Mucosa of descending colon (tissue), 3 donors: ENCODE data around the gene MRPL2. TPM values are rescaled to one million over a fixed set of nuclear protein-coding genes. Genes with fewer than 3 reads are reported as not detected.

ENCODE experiments used
- ATAC-seq: fragments of 200-7000 bp; cut with Tn5 transposase; one replicate; pipeline ENCODE4 v1.9.1; 2020; ENCODE audit warnings: mild to moderate bottlenecking, moderate library complexity
- DNase-seq, 3 donors: peaks; one replicate each; pipeline ENCODE4 v3.0.0-alpha.2; 2020
- H3K36me3 ChIP-seq: fragments of 200-600 bp; one replicate; pipeline ENCODE4 v1.8.0; 2021; ENCODE audit warnings: low read depth, mild to moderate bottlenecking
- H3K4me1 ChIP-seq: fragments of 200-600 bp; one replicate; pipeline ENCODE4 v1.8.0; 2021; ENCODE audit warnings: low read depth, mild to moderate bottlenecking
- H3K4me3 ChIP-seq: fragments of 200-600 bp; one replicate; pipeline ENCODE4 v1.8.0; 2021; ENCODE audit warnings: mild to moderate bottlenecking
- H3K9me3 ChIP-seq: fragments of 200-600 bp; one replicate; pipeline ENCODE4 v1.8.0; 2021; ENCODE audit warnings: mild to moderate bottlenecking
- intact Hi-C, 2 donors: fragments of 100-400 bp; cut with DNase I in 1 of 2; cut with micrococcal nuclease in 1 of 2; formaldehyde crosslinking; loops; one replicate each; pipeline versions ENCODE4 v1.11.0 to v1.11.1; 2022; cut with DNase I, micrococcal nuclease
- total RNA-seq, 3 donors: library from RNA; stranded (reverse); fragmentation: NEBNext Ultra II Directional in 2 of 3; extraction: Animal tissue kit (Norgen Biotek cat#: 25700) in 2 of 3; gene quantifications; one replicate each; pipeline versions ENCODE4 v1.2.1 to v1.2.4, GENCODE V29; 2021 to 2023
- TF ChIP-seq, protein P1 (sequence below): fragments of 200-600 bp; IDR thresholded peaks from one replicate; pipeline ENCODE4 v1.8.0; 2022; ENCODE audit warnings: antibody characterized with exemption, mild to moderate bottlenecking
- donor health status: DM: no; HTN: no; CAD: no; lungs with moderate emphysema.
- donor health status: DM: no; HTN: no; CAD: no.
- donor health status: DM: no; HTN: yes; CAD: no.

MRPL2 gene
- total RNA-seq, 3 donors from 2014 or later = 58.7 to 82.8 (median 75.2) TPM

GRCh38 chr6:43009124-43009523 is 50.1 kb downstream of the MRPL2 start:
- DNase-seq = peak in 1 of 3 donors; percentile 62
- intact Hi-C loops = no loop called here
- TF ChIP-seq, protein P1, sequence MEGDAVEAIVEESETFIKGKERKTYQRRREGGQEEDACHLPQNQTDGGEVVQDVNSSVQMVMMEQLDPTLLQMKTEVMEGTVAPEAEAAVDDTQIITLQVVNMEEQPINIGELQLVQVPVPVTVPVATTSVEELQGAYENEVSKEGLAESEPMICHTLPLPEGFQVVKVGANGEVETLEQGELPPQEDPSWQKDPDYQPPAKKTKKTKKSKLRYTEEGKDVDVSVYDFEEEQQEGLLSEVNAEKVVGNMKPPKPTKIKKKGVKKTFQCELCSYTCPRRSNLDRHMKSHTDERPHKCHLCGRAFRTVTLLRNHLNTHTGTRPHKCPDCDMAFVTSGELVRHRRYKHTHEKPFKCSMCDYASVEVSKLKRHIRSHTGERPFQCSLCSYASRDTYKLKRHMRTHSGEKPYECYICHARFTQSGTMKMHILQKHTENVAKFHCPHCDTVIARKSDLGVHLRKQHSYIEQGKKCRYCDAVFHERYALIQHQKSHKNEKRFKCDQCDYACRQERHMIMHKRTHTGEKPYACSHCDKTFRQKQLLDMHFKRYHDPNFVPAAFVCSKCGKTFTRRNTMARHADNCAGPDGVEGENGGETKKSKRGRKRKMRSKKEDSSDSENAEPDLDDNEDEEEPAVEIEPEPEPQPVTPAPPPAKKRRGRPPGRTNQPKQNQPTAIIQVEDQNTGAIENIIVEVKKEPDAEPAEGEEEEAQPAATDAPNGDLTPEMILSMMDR = no peak
- H3K4me3 ChIP-seq = no peak overlapping the region
- peaks cover 15% of the 10 kb centered on the region for H3K36me3 ChIP-seq
- peaks cover 10% of the 10 kb centered on the region for H3K4me1 ChIP-seq
- H3K9me3 ChIP-seq = no peaks in the 10 kb centered on the region
- ATAC-seq = no peak

GRCh38 chr6:43007126-43007525 is 52.1 kb downstream of the MRPL2 start:
- no peak overlapping the region for H3K4me3 ChIP-seq
- H3K9me3 ChIP-seq = no peaks in the 10 kb centered on the region
- TF ChIP-seq, protein P1 = no peak
- DNase-seq = no peak
- H3K36me3 ChIP-seq = peaks cover 11% of the 10 kb centered on the region
- ATAC-seq = no peak
- intact Hi-C loops = no loop called here
- H3K4me1 ChIP-seq = no peaks in the 10 kb centered on the region

GRCh38 chr6:43006251-43006650 is 53.0 kb downstream of the MRPL2 start:
- no peak for ATAC-seq
- intact Hi-C loops = no loop called here

DNA sequence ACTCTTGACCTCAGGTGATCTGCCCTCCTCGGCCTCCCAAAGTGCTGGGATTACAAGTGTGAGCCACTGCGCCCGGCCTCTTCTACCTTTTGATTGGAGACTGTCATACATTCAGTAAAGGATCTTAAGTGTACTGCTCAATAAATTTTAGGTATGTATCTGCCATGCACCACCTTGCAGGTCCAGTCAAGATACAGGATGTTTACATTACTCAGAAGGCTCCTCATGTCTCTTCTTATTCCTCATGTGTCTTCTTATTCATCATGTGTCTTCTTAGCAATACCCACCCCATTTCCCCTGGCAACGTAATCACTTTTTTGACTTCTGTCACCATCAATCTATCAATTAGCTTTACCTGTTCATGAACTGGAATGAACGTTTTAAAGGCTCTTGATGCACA is 53.4 kb downstream of the MRPL2 start:
- intact Hi-C loops = no loop called here
- no peak for DNase-seq

More at GRCh38 chr6:43006251-43006650, 53.0 kb downstream of the MRPL2 start:
- TF ChIP-seq, protein P1 = no peak
- peaks cover 11% of the 10 kb centered on the region for H3K36me3 ChIP-seq
- H3K4me3 ChIP-seq = no peak overlapping the region
- DNase-seq = no peak
- H3K9me3 ChIP-seq = no peaks in the 10 kb centered on the region
- H3K4me1 ChIP-seq = no peaks in the 10 kb centered on the region

More for the DNA sequence above, 53.4 kb downstream of the MRPL2 start:
- ATAC-seq = no peak
- Histone ChIP-seq H3K36me3 (peaks cover 11% of the 10 kb centered on the region), H3K9me3 (no peaks in the 10 kb centered on the region), H3K4me3 (no peak overlapping the region), H3K4me1 (no peaks in the 10 kb centered on the region)
- TF ChIP-seq, protein P1 = no peak

Other genes starting within 250 kb of the MRPL2 start
- 10 to 100 TPM; 47.4 to 61.4 (median 53.7) TPM for gene RPL7L1, start 179.8 kb downstream of the MRPL2 start, total RNA-seq
- not detected for gene PTCRA, start 143.4 kb downstream of the MRPL2 start, total RNA-seq
- 10 to 100 TPM; 18.4 to 30.5 (median 23.5) TPM for gene CNPY3, start 130.0 kb downstream of the MRPL2 start, total RNA-seq
- under 1 TPM in 2 of 3 donors, not detected in 1; 0.75 to 0.76 TPM for gene GNMT, start 98.7 kb downstream of the MRPL2 start, total RNA-seq
- 10 to 100 TPM; 14.3 to 38.6 (median 20.6) TPM for gene PEX6, start 80.3 kb downstream of the MRPL2 start, total RNA-seq
- gene PPP2R5D, start 74.9 kb downstream of the MRPL2 start, total RNA-seq = 10 to 100 TPM; 35.9 to 45.0 (median 38.8) TPM
- gene MEA1, start 45.5 kb downstream of the MRPL2 start, total RNA-seq = 10 to 100 TPM; 38.0 to 47.4 (median 39.1) TPM
- gene KLHDC3, start 45.2 kb downstream of the MRPL2 start, total RNA-seq = 10 to 100 TPM; 53.4 to 84.1 (median 57.3) TPM
- 10 to 100 TPM; 31.4 to 40.0 (median 37.1) TPM for gene RRP36, start 37.8 kb downstream of the MRPL2 start, total RNA-seq
- 10 to 100 TPM; 15.1 to 16.2 (median 15.3) TPM for gene CUL7, start 5.6 kb downstream of the MRPL2 start, total RNA-seq
- gene KLC4, start 197 bp upstream of the MRPL2 start, total RNA-seq = 100 to 1,000 TPM in 1 of 3 donors, 10 to 100 TPM in 2; 69.1 to 144 (median 99.1) TPM
- 10 to 100 TPM in 1 of 3 donors, 1 to 10 TPM in 2; 8.3 to 12.9 (median 9.4) TPM for gene PTK7, start 16.9 kb upstream of the MRPL2 start, total RNA-seq
- 10 to 100 TPM; 19.5 to 87.1 (median 26.3) TPM for gene SRF, start 111.8 kb upstream of the MRPL2 start, total RNA-seq
- 10 to 100 TPM; 35.9 to 46.9 (median 44.3) TPM for gene CUL9, start 122.8 kb upstream of the MRPL2 start, total RNA-seq
- gene DNPH1, start 170.0 kb upstream of the MRPL2 start, total RNA-seq = 10 to 100 TPM; 42.7 to 69.0 (median 45.7) TPM
- gene TTBK1, start 184.0 kb upstream of the MRPL2 start, total RNA-seq = under 1 TPM; 0.24 to 0.95 (median 0.93) TPM
- gene SLC22A7, start 238.8 kb upstream of the MRPL2 start, total RNA-seq = under 1 TPM in 1 of 3 donors, not detected in 2; 0.32 TPM
- 1 to 10 TPM in 2 of 3 donors, under 1 TPM in 1; 0.77 to 1.8 (median 1.3) TPM for gene CRIP3, start 249.4 kb upstream of the MRPL2 start, total RNA-seq